ENCODE data around the gene CAPNS2. TPM values are rescaled to one million over a fixed set of nuclear protein-coding genes. Genes with fewer than 3 reads are reported as not detected.

Gene CAPNS2
- 0.20 TPM in 1 of 2 replicates, not detected in the other for total RNA-seq

GRCh38 chr16:55566432-55567175 is at the start of gene CAPNS2:
TSS of gene CAPNS2 (plus strand) at chr16:55566684. CDS start at chr16:55566757, 73 bp downstream.
- intact Hi-C loops (cut with micrococcal nuclease) = no loop called here

GRCh38 chr16:55521792-55522191 is 44.7 kb upstream of the CAPNS2 start:
- intact Hi-C loops (cut with micrococcal nuclease) = no loop called here

GRCh38 chr16:55526441-55526840 is 40.0 kb upstream of the CAPNS2 start:
- intact Hi-C loops (cut with micrococcal nuclease) = no loop called here

- intact Hi-C loops (cut with micrococcal nuclease) = no loop called here
Measured at GRCh38 chr16:55527885-55528284, 38.6 kb upstream of the CAPNS2 start.

GRCh38 chr16:55529018-55529417 is 37.5 kb upstream of the CAPNS2 start:
- intact Hi-C loops (cut with micrococcal nuclease) = no loop called here

GRCh38 chr16:55530316-55530856 is 36.1 kb upstream of the CAPNS2 start:
- intact Hi-C loops (cut with micrococcal nuclease) = loop anchor here (2.0 kb wide), 1 partner anchor 20 kb away; no protein-coding TSS in a partner anchor

GRCh38 chr16:55532227-55532626 is 34.3 kb upstream of the CAPNS2 start:
- intact Hi-C loops (cut with micrococcal nuclease) = no loop called here

GRCh38 chr16:55534756-55535155 is 31.7 kb upstream of the CAPNS2 start:
- intact Hi-C loops (cut with micrococcal nuclease) = no loop called here

- intact Hi-C loops (cut with micrococcal nuclease) = no loop called here
Measured at GRCh38 chr16:55539049-55539448, 27.4 kb upstream of the CAPNS2 start.

GRCh38 chr16:55539488-55539887 is 27.0 kb upstream of the CAPNS2 start:
- intact Hi-C loops (cut with micrococcal nuclease) = no loop called here

GRCh38 chr16:55540221-55540620 is 26.3 kb upstream of the CAPNS2 start:
- intact Hi-C loops (cut with micrococcal nuclease) = no loop called here

GRCh38 chr16:55542459-55543082 is 23.9 kb upstream of the CAPNS2 start:
- intact Hi-C loops (cut with micrococcal nuclease) = loop anchor here (1.0 kb wide), 2 partner anchors 77 to 158 kb away; no protein-coding TSS in a partner anchor

- intact Hi-C loops (cut with micrococcal nuclease) = loop anchor here (1.0 kb wide), 2 partner anchors 78 to 157 kb away; no protein-coding TSS in a partner anchor
Measured at GRCh38 chr16:55543472-55543871, 23.0 kb upstream of the CAPNS2 start.

- intact Hi-C loops (cut with micrococcal nuclease) = no loop called here
Measured at GRCh38 chr16:55552621-55553020, 13.9 kb upstream of the CAPNS2 start.

- intact Hi-C loops (cut with micrococcal nuclease) = no loop called here
Measured at GRCh38 chr16:55555436-55555835, 11.0 kb upstream of the CAPNS2 start.

GRCh38 chr16:55557186-55557585 is 9.3 kb upstream of the CAPNS2 start:
- intact Hi-C loops (cut with micrococcal nuclease) = no loop called here

GRCh38 chr16:55559233-55559632 is 7.3 kb upstream of the CAPNS2 start:
- intact Hi-C loops (cut with micrococcal nuclease) = no loop called here

- intact Hi-C loops (cut with micrococcal nuclease) = no loop called here
Measured at GRCh38 chr16:55559933-55560516, 6.5 kb upstream of the CAPNS2 start.

- intact Hi-C loops (cut with micrococcal nuclease) = no loop called here
Measured at GRCh38 chr16:55561319-55561848, 5.1 kb upstream of the CAPNS2 start.

GRCh38 chr16:55562936-55563335 is 3.5 kb upstream of the CAPNS2 start:
- intact Hi-C loops (cut with micrococcal nuclease) = no loop called here

- intact Hi-C loops (cut with micrococcal nuclease) = no loop called here
Measured at GRCh38 chr16:55563797-55564196, 2.7 kb upstream of the CAPNS2 start.

- intact Hi-C loops (cut with micrococcal nuclease) = no loop called here
Measured at GRCh38 chr16:55565086-55565485, 1.4 kb upstream of the CAPNS2 start.
